Adipocyte (in vitro differentiated cells): ENCODE measurements around the gene PNLDC1.
"Not testable (repeated sequence)": the region's sequence is repeated elsewhere in the genome, so short reads cannot be mapped to it uniquely, and the experiment has no call there.

Source experiments
- DNase-seq: peaks from one replicate; pipeline ENCODE4 v3.0.0-alpha.2; 2015; ENCODE audit warnings: low read depth
- H3K27me3 ChIP-seq: replicated peaks from 2 replicates; pipeline ENCODE4 v1.7.0; 2013; ENCODE audit warnings: mild to moderate bottlenecking, low read length, moderate library complexity; ENCODE audit not compliant: control insufficient read depth, insufficient read depth
- H3K36me3 ChIP-seq: 2 replicates; pipeline ENCODE4 v1.7.0; 2013; ENCODE audit warnings: low read length, mild to moderate bottlenecking, moderate library complexity; ENCODE audit not compliant: control insufficient read depth, insufficient read depth, severe bottlenecking
- H3K4me1 ChIP-seq: 2 replicates; pipeline ENCODE4 v1.7.0; 2013; ENCODE audit warnings: mild to moderate bottlenecking, low read length, moderate library complexity; ENCODE audit not compliant: control insufficient read depth, insufficient read depth
- H3K4me3 ChIP-seq: 2 replicates; pipeline ENCODE4 v1.7.0; 2013; ENCODE audit warnings: mild to moderate bottlenecking, low read length, moderate library complexity
- H3K9ac ChIP-seq: 2 replicates; pipeline ENCODE4 v1.7.0; 2013; ENCODE audit warnings: mild to moderate bottlenecking, low read length, moderate library complexity
- H3K9me3 ChIP-seq: 2 replicates; pipeline ENCODE4 v1.7.0; 2013; ENCODE audit warnings: mild to moderate bottlenecking, low read length, moderate library complexity; ENCODE audit not compliant: control insufficient read depth

PNLDC1 gene

GRCh38 chr6:159807150-159807858 lies 7.2 kb downstream of the PNLDC1 start:
- H3K4me3 ChIP-seq = no peak overlapping the region
- H3K36me3 ChIP-seq = no peaks in the 10 kb centered on the region
- no peaks in the 10 kb centered on the region for H3K9me3 ChIP-seq
- H3K4me1 ChIP-seq = peaks cover 6% of the 10 kb centered on the region
- no peaks in the 10 kb centered on the region for H3K27me3 ChIP-seq
- DNase-seq = no peak
- H3K9ac ChIP-seq = no peak overlapping the region

DNA sequence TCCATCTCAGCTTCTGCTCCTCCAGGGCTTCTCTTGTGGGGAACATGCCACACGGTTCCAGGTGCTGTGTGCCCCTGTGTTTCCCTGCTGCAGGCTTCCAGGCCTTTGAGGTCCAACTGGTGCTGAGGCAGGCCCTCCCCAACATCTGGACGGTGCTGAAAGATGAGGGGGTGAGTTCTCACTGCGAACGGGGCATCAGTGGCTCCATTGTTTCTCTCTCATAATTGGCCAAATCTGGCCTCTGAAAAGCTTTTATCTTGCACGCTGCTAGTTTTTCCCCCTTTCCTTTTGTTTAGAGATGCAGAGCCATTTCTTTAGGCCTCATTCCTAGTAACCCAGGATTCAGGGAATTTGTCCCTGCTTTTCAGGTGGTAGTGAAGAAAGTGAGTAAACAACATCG lies 8.6 kb downstream of the PNLDC1 start:
- Histone ChIP-seq H3K4me1 (peaks cover 6% of the 10 kb centered on the region), H3K36me3 (no peaks in the 10 kb centered on the region), H3K4me3 (no peak overlapping the region), H3K27me3 (no peaks in the 10 kb centered on the region), H3K9ac (no peak overlapping the region), H3K9me3 (no peaks in the 10 kb centered on the region)
- no peak for DNase-seq

- no peak for DNase-seq
- Histone ChIP-seq H3K36me3 (no peaks in the 10 kb centered on the region), H3K9ac (no peak overlapping the region), H3K4me3 (no peak overlapping the region), H3K27me3 (no peaks in the 10 kb centered on the region), H3K9me3 (no peaks in the 10 kb centered on the region), H3K4me1 (peaks cover 6% of the 10 kb centered on the region)
Observed at GRCh38 chr6:159809149-159809548, 9.1 kb downstream of the PNLDC1 start.

GRCh38 chr6:159813781-159814180 lies 13.7 kb downstream of the PNLDC1 start:
- no peak for DNase-seq
- Histone ChIP-seq H3K27me3 (peaks cover 22% of the 10 kb centered on the region), H3K4me1 (no peaks in the 10 kb centered on the region), H3K9ac (no peak overlapping the region), H3K36me3 (no peaks in the 10 kb centered on the region), H3K4me3 (no peak overlapping the region), H3K9me3 (no peaks in the 10 kb centered on the region)

DNA sequence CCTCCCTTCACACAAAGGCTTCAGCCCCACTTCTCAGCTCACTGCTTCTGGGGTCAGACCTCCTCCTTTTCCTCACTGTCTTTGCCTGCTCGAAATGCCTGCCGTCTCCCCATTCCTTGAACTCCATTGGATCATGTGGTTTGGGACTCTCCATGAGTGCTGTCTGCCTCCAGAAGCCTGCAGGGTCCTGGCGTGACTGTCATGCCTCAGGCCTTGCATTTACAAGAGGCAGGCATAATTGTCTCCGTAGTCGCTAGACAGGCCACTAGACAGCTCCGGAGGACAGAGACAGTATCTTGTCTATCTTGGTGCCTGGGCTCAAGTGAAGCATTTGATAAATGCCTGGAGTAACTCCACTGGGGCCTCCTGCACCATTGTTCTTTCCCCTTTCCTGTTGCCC lies 15.3 kb downstream of the PNLDC1 start:
- H3K4me1 ChIP-seq = no peaks in the 10 kb centered on the region
- no peaks in the 10 kb centered on the region for H3K9me3 ChIP-seq
- no peak for DNase-seq
- peaks cover 38% of the 10 kb centered on the region for H3K27me3 ChIP-seq
- no peaks in the 10 kb centered on the region for H3K36me3 ChIP-seq
- H3K4me3 ChIP-seq = no peak overlapping the region
- no peak overlapping the region for H3K9ac ChIP-seq

DNA sequence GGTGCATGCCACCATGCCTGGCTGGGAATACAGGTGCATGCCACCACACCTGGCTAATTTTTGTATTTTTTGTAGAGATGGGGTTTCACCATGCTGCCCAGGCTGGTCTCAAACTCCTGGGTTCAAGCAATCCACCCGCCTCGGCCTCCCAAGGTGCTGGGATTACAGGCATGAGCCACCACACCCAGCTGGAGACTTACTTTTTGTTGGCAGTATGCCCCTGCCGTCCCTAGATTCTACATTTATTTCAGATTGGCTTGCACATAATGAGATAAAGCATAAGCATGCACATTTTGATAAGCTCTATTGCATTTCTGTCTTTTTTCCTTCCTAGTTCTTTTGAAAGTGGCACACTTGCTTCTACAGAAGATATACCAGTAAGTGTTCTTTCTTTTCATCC lies 16.7 kb downstream of the PNLDC1 start:
- not testable (repeated sequence) for H3K9ac ChIP-seq, H3K36me3 ChIP-seq, H3K4me3 ChIP-seq, DNase-seq, H3K9me3 ChIP-seq, H3K4me1 ChIP-seq
- H3K27me3 ChIP-seq = peaks cover 38% of the 10 kb centered on the region

DNA sequence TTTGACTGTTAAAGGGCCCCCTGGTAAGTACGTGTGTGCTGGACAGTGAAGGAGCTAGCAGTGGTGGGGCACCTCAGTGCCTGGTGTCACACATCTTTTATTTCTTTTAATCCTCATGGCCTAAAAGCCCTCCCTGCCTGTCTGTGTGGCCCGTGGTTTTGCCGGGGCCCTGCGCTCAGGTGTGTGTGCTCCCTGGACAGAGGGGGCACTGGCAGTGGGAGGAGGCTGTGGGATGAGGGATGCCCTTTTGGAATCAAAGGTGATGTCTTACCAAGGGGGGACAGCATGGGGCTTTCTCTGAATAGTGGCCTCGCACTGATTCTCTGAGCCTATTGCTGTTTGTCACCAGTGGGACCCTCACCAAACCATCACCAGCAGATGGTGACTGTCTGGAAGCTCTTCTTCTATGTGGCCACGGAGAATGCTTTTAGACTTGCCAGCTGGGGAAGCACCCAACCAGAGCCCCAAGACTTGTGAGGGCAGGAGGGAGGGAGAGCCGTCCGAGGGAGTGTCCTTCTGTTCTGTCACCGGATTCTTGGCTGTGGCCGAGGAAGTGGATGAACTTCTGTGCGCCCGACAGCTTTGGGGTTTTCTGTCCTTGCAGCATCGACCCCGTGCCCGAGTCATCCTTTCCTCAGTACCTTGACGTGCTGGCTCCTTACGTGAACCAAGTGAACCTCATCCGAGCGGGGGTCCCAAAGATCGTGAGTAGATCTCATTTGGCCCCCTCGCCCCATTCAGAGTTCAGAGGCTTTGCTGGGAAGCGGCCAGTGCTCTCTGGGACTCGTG lies 18.1 kb downstream of the PNLDC1 start:
- no peak for DNase-seq
- no peaks in the 10 kb centered on the region for H3K4me1 ChIP-seq
- H3K9me3 ChIP-seq = no peaks in the 10 kb centered on the region
- peaks cover 49% of the 10 kb centered on the region for H3K27me3 ChIP-seq
- no peak overlapping the region for H3K4me3 ChIP-seq
- no peak overlapping the region for H3K9ac ChIP-seq
- H3K36me3 ChIP-seq = no peaks in the 10 kb centered on the region

DNA sequence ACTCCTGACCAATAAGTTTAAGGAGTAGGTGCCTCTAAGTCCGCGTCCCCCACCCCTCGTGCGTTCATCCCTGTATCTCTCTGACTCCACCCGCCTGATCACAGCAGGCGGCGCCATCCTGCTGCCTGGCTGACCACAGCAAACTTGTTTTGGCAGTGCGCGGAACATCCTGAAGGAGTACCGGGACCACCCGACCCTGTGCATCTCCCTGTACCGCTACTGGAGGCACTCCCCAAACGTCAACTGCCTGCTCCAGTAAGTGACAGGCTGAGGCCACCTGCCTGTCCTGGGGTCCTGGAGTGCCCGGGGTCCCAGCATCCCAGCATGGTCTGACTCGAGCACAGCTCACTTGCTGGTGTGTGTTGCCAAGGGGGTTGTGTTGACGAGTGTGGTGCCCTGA lies 19.0 kb downstream of the PNLDC1 start:
- Histone ChIP-seq H3K9me3 (no peaks in the 10 kb centered on the region), H3K27me3 (peaks cover 54% of the 10 kb centered on the region), H3K9ac (no peak overlapping the region), H3K36me3 (no peaks in the 10 kb centered on the region), H3K4me1 (no peaks in the 10 kb centered on the region), H3K4me3 (no peak overlapping the region)
- DNase-seq = no peak

DNA sequence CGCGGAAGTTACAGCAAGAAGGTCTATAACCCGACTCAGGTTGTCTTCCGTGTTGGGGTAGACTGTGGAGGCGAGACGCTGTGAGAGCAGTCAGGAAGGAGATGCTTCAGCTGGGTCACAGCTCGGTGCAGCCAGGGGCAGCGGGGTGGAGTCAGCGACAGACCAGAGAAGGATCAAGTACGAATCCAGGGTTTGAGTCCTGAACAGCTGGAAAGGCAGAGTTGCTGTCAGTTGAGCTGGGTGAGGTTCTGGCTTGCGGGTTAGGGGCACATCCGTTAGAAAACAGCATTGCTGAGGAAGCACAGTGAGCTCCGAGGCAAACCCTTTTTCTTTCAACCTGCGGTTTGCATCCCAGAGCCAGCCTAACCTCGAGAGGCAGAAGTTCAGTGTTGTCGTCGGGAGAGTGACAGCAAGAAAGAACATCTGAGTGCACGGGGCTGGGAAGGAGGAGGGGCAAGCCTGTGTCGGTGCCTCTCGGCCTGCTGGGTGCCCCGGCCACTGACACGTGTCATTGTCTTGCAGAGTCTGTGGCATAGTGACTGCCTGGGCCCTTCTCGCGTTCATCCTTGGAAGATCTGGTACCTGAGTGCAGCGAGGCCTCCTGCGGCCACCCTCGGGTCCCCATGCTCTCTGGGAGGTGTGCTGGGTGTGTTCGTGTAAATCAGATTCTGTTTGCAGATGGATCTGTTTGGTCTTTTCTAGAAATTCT lies 20.0 kb downstream of the PNLDC1 start:
- no peak for DNase-seq
- peaks cover 50% of the 10 kb centered on the region for H3K27me3 ChIP-seq
- H3K9me3 ChIP-seq = no peaks in the 10 kb centered on the region
- H3K4me3 ChIP-seq = no peak overlapping the region
- H3K9ac ChIP-seq = no peak overlapping the region
- H3K4me1 ChIP-seq = no peaks in the 10 kb centered on the region
- H3K36me3 ChIP-seq = no peaks in the 10 kb centered on the region

DNA sequence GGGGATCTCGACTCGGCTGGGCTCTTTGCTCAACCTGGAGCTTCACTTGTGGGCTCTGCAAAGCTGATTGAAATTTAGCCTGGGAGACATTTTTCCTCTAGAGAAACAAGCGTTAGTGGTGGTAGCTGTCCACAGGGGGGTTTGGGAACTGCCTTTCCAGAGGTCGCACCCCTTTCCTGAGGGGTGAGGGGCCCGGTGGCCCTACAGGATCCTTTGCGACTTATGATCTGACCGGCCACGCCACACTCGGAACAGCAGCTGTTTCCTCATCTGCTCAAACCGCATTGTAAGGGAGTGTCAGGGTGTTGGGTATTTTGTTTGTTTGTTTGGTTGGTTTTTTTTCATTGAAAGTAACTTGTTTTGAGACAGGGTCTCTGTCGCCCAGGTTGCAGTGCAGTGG lies 21.0 kb downstream of the PNLDC1 start:
- Histone ChIP-seq H3K27me3 (peaks cover 50% of the 10 kb centered on the region), H3K9me3 (no peaks in the 10 kb centered on the region), H3K4me1 (no peaks in the 10 kb centered on the region), H3K36me3 (no peaks in the 10 kb centered on the region), H3K4me3 (no peak overlapping the region), H3K9ac (no peak overlapping the region)
- no peak for DNase-seq

GRCh38 chr6:159821726-159822125 lies 21.6 kb downstream of the PNLDC1 start:
- Histone ChIP-seq H3K36me3 (no peaks in the 10 kb centered on the region), H3K9ac (no peak overlapping the region), H3K4me3 (no peak overlapping the region), H3K9me3 (no peaks in the 10 kb centered on the region), H3K4me1 (no peaks in the 10 kb centered on the region), H3K27me3 (peaks cover 50% of the 10 kb centered on the region)
- no peak for DNase-seq
